Skeletal muscle cell (primary cell): ENCODE results near the gene ZNF419.
"Not testable (repeated sequence)": the region's sequence is repeated elsewhere in the genome, so short reads cannot be mapped to it uniquely, and the experiment has no call there.

Experiments used
- DNase-seq: peaks from one replicate; pipeline ENCODE4 v3.0.0-alpha.2; 2010; ENCODE audit warnings: low read depth
- H3K4me3 ChIP-seq: 2 replicates; pipeline ENCODE4 v1.5.1; 2011; ENCODE audit warnings: low read depth, mild to moderate bottlenecking, control low read depth, low read length, moderate library complexity

ZNF419 gene

DNA sequence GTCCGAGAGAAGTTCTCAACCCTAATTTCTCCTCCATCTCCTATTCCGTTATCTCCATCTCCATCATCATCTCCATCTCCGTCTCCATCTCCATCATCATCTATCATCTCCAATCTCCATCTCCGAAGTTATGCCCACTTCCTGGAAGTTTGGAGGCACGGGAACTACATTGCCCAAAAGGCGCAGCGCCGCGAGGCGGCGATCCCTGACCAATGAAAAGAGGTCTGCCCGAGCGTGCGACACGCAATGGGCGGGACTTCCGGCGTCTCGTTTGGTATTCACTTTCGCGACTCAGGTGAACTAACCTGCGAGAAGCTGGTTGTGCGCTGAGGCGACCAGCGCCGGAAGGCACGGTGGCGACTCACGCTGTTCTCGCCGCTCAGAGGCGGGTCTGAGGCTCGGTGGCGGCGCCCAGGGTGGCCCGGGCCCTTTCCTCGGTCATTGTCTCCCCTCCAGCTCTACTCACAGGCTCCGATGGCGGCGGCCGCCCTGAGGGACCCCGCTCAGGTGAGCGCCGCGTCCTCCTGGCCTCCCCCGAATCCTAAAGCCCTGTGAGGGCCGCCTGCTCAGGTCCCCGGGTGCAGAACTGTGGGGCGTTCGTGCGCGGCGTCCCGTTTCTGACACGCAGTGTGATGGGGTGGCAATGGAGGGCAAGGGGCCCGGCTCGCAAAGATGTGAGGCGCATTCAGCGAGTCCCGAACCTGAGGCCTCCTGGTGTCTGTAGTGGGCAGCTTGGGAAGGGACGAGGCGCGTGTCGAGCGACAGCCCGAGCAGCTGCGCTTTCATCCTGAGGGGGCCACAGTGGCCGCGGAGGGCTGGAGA is at the start of gene ZNF419:
Gene ZNF419 (plus strand): TSS at position 274 of the 822 bp plus-strand sequence. CDS start 201 bp downstream, at position 475.
- peak; percentile 45 for DNase-seq
- peak within 1 kb of the TSS; percentile 75 for H3K4me3 ChIP-seq

DNA sequence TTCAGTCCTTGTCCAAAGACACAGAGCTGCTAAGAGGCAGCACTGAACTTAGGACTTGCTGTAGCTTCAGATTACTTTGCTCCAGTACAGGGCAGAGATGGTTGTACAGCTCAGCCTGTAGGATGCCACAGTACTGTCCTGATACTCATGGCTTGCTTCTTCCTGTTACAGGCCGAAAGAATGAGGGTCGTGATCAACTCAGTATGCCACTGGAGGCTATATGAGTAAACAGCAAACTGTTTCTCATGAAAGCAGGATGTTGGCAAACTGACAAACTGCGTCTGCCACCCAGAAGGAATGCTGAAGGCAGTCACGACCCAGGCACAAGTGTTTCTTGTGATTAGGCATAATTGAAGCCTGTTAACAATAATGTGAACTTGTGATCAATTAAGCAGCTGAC is 49.6 kb upstream of the ZNF419 start:
- H3K4me3 ChIP-seq = no peak overlapping the region
- DNase-seq = no peak

DNA sequence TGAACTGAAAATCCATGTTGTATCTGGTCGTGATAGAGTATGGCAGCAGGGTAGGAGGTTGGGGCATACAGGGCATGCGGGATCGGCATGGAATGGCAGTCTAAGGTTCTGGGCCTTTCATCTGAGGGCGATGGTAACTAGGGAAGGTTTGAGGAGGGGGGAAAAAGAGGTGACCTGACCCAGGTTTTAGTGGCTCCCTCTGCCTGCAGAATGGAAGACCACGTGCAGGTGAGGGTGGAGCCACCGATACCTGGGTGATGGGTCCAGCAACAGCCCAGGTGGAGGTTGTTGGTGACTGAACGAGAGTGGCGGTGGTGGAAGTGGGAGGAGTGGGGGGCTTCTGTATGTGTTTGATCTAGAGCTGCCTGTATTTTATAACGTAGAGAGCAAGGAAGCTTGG is 48.6 kb upstream of the ZNF419 start:
- DNase-seq = no peak
- H3K4me3 ChIP-seq = no peak overlapping the region

DNA sequence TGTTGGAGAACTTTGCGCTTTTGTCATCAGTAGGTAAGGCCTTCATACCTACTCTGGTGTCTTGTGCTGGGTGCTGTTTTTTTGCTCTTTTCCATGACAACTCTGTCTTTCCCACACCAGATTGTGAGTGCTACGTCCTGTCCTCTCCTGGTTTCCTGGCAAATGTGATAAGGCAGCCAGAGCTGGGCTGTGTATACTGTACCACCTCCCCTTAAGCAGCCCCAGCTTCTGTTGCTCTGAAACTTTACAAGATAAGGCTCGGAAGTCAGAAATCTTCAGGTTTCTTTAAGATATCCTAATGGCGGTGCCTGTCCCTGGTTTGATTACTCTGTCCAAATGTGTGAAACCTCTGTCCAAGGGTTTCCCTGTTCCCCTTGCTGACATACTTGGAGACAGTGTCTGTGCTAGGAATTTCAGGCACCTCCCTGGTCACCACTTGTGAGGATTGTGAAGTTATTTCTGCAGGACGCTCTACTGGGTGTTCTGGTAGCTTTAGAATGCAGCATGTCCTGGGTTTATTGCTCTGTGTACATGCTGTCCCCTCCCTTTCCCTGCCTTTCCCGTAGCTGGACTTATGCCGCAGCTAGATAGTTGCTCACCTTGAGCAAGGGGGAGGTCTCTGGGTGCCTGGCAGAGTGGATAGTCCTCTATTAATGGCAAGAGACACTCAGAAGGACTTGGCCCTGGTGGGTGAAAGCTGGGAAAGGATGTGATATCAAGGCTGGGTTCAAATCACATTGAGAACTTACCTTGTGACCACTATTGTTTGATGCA is 45.4 kb upstream of the ZNF419 start:
- DNase-seq = no peak
- H3K4me3 ChIP-seq = no peak overlapping the region

DNA sequence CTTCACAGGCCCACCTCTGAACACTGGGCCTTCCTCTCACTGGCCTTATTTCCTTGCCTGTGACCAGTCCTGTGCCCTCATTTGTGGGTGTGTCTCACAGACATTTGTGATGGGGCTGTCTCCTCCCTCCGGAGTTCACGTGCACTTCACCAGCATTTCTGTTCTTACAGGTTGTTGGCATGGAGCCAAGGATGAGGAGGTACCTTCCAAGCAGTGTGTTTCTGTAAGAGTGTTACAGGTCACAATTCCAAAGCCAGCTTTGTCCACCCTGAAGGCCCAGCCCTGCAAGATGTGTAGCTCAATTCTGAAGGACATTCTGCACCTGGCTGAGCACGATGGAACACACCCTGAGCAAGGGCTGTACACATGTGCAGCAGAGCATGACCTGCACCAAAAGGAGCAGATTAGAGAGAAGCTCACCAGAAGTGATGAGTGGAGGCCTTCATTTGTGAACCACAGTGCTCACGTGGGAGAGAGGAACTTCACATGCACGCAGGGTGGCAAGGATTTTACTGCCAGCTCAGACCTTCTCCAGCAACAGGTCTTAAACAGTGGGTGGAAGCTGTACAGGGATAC is 44.3 kb upstream of the ZNF419 start:
- no peak for DNase-seq
- H3K4me3 ChIP-seq = no peak overlapping the region

DNA sequence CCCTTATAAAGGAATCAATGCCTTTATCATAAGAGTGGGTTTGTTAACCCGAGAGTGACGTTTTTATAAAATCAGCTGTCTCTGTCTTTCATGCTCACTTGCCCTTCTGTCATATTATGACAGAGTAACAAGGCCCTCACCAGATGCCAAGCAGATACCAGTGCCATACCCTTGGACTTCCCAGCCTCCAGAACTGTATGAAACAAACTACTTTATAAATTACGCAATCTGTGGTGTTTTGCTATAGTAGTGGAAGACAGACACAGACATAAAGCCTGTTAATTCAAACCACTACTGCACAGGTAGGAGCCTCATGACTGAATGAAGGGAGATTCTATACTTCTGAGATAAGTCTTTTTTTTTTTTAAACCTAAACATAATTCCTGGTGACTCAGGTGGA is 35.2 kb upstream of the ZNF419 start:
- DNase-seq = no peak
- H3K4me3 ChIP-seq = no peak overlapping the region

DNA sequence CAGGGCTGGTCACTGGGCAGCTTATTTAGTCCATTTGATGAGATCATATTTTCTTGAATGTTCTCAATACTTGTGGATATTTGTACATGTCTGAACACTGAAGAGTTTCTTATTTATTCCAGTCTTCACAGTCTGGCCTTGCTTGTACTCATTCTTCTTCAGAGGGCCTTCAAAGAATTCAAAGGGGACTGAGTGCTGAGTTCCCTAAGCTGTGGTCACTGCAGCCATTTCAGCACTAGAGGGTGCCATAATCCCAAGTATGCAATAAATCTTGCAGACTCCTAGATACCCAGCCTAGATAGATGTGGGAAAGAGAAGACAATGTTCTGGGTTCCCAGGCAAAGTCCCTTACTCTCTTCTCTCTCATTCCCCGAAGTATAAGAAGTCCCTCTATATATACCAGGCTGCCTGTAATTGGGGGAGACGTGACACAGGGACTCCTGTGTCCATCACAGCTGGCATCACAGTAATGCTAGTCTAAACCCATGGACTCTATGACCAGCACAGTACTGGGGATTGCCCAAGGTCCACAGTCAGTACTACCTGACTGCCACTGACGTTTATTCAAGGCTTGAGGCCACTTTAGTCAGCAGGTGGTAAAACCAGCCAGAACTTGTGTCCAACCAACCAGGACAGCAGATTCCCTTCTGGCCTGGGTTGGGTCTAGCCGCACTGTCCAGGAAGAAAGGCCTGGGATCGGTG is 21.7 kb upstream of the ZNF419 start:
- no peak for DNase-seq
- no peak overlapping the region for H3K4me3 ChIP-seq

DNA sequence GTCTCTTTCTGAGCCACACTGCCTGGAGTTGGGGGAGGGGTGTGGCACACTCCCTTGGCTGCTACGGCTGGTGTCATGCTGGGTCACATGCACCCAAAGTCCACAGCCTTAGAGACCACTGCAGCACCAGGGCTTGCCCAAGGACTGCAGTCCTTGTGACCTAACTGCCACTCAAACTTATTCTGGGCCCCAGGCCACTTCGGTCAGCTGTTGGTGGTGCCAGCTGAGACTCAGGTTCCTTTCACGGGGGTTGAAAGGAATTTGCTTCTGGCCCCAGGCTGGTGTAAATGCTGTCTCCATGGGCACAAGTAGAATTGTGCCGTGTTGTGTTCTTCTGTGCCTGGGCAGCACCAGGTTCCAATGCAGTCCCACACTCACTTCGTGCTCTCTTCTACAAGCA is 21.1 kb upstream of the ZNF419 start:
- H3K4me3 ChIP-seq = no peak overlapping the region
- no peak for DNase-seq

DNA sequence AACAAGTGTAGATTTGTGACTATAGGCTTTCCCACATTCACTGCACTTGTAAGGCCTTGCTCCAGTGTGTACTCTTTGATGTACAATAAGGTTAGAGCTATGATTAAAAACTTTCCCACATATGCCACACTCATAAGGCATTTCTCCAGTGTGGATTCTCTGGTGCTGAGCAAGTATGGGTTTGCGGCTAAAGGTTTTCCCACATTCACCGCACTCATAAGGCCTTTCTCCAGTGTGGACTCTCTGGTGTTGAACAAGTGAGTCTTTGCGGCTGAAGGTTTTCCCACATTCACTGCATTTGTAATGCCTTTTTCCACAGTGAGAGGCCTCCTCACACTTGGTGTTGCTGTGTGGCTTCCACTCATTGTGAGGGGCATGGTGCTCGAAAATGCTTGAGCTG is 13.9 kb upstream of the ZNF419 start:
- H3K4me3 ChIP-seq = no peak overlapping the region
- no peak for DNase-seq

DNA sequence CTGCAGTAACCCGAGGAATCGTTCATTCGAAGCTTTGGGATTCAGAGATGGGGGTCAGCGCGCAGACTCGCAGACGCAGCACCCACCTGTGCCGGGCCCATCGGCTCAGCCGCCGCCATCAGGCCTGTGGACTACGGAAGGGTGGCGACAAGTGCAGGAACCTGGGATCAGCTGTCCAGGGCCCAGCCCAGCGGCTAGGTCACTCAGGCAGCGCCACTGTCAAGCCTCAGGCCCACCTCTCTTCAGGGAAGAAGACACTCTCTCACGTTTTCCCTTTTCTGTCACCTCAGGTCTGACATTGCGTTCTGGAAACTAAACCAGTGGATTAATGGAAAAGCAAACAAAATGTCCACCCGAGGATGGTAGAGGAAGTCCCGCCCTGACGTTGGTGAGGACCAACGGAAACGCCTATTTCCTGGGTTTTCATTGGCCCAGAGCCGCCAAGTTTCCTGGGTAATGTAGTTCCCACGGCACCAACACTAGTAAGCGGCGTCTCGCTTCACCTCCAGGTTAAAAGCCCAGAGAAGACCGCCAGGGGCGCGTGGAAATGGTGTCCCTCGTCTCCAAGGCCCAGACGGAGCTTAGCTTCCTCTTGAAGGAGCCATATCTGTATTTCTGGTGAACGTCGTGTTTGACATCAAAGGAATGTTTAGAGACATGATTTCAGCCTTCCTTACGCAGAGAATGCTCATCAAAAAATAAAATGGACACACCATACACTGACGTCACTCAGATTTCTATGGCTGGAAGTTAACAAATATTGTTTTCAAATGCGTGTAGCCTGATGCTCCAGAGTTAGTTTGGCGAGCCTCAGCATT is 10.2 kb upstream of the ZNF419 start, which contains the start of gene ZNF772:
Gene ZNF772 (minus strand): TSS at position 376 of the 818 bp plus-strand sequence. CDS start 257 bp downstream, at position 119.
- peak; percentile 57 for DNase-seq
- H3K4me3 ChIP-seq = peak within 1 kb of the TSS; percentile 70

DNA sequence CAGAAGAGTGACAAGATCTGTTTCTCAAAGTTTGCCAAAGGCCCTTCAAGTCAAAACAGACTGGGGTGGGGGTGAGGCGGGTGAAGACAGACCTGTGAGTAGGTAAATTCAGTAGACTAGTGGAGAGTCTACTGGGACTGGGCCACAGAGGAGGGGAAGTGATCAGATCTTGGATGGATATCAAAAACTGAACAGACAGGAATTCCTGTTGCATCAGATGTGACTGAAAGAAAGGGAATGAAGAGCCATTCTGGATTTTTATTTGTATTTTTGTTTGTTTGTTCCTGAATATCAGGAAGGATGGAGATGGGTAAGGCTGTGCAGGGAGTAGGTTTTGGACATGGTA is 722 bp downstream of the ZNF419 start:
- not testable (repeated sequence) for DNase-seq

DNA sequence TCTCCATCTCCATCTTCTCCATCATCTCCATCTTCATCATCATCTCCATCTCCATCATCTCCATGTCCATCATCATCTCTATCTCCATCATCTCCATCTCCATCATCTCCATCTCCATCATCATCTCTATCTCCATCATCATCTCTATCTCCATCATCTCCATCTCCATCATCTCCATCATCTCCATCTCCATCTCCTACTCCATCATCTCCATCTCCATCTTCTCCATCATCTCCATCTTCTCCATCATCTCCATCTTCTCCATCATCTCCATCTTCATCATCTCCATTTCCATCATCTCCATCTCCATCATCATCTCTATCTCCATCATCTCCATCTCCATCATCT is 11.8 kb downstream of the ZNF419 start:
- not testable (repeated sequence) for H3K4me3 ChIP-seq, DNase-seq

More for the DNA sequence above, 722 bp downstream of the ZNF419 start:
- peak overlapping the region; percentile 49 for H3K4me3 ChIP-seq

DNA sequence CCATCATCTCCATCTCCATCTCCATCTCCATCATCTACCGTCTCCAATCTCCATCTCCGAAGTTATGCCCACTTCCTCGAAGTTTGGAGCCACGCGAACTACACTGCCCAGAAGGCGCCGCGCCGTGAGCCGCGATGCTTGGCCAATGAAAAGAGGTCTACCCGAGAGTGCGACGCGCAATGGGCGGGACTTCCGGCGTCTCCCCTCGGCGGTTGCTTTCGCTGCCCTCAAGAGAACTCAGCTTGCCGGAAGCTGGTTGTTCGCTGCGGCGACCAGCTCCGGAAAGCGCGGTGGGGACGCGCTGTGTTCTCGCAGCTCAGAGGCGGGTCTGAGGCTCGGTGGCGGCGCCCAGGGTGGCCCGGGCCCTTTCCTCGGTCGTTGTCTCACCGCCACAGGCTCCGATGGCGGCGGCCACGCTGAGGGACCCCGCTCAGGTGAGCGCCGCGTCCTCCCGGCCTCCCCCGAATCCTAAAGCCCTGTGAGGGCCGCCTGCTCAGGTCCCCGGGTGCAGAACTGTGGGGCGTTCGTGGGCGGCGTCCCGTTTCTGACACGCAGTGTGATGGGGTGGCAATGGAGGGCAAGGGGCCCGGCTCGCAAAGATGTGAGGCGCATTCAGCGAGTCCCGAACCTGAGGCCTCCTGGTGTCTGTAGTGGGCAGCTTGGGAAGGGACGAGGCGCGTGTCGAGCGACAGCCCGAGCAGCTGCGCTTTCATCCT is 12.3 kb downstream of the ZNF419 start, which contains the start of gene ZNF773:
Gene ZNF773 (plus strand): TSS at position 259 of the 716 bp plus-strand sequence. CDS start 143 bp downstream, at position 402.
- DNase-seq = peak; percentile 85
- peak within 1 kb of the TSS; percentile 62 for H3K4me3 ChIP-seq

DNA sequence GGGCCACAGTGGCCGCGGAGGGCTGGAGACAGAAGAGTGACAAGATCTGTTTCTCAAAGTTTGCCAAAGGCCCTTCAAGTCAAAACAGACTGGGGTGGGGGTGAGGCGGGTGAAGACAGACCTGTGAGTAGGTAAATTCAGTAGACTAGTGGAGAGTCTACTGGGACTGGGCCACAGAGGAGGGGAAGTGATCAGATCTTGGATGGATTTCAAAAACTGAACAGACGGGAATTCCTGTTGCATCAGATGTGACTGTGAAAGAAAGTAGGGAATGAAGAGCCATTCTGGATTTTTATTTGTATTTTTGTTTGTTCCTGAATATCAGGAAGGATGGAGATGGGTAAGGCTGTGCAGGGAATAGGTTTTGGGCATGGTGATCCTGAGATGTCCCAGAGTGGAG is 12.8 kb downstream of the ZNF419 start:
- DNase-seq = peak; percentile 16
- H3K4me3 ChIP-seq = peak overlapping the region; percentile 46

DNA sequence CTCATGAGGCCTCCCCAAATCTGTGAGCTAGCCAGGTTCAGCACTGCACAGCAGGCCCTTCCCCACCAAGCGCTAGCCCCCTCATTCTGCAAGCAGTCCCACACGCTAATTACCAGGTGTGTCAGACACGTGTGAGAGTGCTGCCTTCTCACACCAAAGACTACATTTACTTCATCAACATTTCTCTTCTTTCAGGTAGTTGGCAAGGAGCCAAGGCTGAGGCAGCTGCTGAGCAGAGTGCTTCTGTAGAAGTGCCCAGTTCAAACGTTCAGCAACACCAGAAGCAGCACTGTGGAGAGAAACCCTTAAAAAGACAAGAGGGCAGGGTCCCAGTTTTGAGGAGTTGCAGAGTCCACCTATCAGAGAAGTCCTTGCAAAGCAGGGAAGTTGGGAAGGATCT is 18.6 kb downstream of the ZNF419 start:
- DNase-seq = no peak
- no peak overlapping the region for H3K4me3 ChIP-seq

DNA sequence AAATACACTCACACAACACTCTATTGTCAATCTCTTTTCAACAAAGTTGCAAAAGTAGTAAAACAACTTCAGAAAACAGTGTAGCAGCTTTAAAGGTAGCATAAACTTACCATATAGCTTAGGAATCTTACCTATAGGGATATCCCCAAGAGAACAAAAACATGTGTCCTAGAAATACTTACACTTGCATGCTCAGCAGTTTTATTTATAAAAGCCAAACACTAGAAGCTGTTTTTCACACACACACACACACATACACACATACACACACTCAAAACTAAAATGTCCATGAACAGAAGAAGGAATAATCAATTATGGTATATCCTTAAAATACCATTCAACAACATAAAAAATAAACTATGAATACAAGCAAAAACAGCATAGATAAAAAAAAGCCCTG is 23.9 kb downstream of the ZNF419 start:
- H3K4me3 ChIP-seq = no peak overlapping the region
- no peak for DNase-seq

DNA sequence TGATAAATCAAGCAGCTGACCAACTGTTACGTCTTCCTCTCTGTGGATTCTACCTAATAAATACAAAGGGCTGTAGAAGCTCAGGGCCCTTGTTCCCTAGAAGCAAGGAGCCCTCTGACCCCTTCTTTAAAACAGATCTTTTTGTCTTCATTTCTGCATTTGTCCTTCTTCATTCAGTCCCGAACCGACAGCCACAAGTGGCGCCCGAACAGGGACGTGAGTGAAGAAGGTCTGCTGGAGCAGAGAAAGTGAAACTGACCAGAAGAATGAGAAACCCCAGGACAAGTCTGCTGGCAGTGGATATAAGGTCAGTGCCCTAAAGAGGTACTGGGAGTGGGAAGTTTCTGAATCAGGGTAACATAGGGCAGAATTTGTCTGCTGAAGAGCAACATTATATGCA is 25.3 kb downstream of the ZNF419 start:
- no peak for DNase-seq
- H3K4me3 ChIP-seq = no peak overlapping the region

DNA sequence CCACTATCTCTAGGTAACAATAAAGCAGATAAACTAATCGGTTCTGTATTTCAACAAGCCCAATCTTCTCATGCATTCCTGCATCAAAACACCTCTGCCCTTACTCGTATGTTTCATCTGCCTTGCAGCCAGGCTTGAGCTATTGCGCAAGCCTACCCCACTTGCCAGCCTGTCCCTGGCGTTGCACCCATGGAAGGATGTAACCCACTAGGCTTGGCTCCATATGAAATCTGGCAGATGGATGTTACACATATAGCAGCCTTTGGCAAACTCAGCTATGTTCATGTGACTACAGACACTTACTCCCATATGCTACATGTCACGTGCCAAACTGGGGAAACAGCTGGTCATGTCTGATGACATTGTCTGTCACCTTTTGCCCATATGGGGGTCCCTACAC is 27.7 kb downstream of the ZNF419 start:
- no peak overlapping the region for H3K4me3 ChIP-seq
- DNase-seq = no peak
